ENCODE results near the gene OCSTAMP.

The OCSTAMP gene

DNA sequence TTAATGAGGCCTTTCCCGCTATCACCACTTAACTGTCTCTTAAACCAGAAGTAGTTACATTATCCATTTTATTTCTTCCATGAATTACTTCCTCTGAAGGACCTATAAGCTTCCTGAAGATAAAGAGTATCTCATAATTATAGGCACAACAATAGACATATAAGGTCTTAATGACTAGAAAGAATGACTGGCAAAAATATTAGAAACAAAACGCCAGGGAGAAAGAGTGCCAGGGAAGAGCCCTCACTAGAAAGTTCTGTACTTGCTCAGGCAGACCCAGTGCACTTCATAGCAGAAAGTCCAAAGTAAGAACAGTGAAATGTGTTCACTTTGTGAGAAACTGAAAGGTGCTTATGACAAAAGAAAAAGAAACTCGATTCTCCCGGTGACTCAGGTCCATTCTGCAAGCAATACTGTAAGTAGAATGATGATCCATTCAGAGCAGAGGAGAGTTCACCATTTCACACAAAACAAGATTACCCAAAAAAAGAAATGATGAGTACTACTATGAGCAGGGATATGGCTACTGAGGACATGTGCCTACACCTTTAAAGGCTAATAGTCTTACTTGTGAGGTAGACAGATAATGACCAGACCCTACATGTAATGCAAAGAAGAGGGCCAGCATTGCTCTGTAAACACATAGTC, 42.6 kb downstream of the OCSTAMP start:
- no peak for DNase-seq

DNA sequence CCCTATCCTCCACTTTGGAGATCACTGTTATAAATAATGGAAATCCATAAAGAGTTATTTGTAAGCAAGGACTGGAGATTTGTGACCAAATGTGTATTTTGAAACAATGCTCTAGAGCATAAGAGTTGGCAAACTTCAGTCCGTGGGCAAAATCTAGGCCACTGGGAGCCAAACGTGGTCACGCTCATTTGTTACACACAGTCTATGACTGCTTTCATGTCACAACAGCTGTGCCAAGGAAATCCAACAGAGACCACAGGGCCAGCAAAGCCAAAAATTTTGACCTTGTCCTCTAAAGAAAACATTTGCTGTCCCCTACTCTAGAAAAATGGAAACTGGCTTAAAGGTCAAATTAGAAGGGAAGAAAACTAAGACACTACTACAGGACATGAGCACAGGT, 44.9 kb downstream of the OCSTAMP start:
- no peak for DNase-seq

- DNase-seq: no peak
These were observed 48.5 kb downstream of the OCSTAMP start for GRCh38 chr20:46501961-46502360.

DNA sequence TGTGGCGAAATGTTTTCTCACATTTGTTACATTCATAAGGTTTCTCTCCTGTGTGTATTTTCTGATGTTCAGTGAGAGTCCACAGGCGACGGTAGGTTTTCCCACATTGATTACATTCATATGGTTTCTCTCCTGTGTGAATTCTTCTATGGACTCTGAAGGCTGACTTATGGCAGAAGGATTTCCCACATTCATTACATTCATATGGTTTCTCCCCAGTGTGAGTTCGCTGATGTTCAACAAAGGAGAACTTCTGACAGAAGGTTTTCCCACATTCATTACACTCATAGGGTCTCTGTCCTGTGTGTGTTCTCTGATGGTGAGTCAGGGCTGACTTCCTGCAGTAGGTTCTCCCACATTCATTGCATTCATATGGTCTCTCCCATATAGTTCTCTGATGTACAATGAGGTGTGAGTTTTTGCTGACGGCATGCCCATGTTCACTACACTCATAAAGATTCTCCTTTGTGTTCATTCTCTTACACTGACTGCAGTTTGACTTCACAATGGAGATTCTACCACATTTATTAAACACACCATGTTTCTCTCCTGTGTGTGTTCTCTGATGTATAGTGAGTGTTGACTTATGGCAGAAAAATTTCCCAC, 49.0 kb downstream of the OCSTAMP start:
- no peak for DNase-seq

- no peak for DNase-seq
These were observed 56.4 kb downstream of the OCSTAMP start for GRCh38 chr20:46494077-46494476.

DNA sequence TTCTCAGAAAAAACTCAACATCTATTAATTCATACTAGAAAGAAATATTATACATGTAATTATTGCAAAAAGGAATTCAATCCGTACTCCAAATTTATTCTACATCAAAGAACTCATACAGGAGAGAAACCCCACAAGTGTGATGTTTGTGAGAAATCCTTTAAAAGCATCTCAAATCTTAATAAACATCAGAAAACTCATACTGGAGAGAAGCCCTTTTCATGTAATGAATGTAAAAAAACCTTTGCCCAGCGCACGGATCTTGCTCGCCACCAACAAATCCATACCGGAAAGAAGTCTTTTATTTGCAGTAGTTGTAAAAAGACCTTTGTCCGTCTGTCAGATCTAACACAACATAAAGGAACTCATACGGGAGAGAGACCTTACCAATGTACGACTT, 59.1 kb downstream of the OCSTAMP start:
- no peak for DNase-seq
